Measurements from ENCODE around the gene TTC23.

The TTC23 gene, protein sequence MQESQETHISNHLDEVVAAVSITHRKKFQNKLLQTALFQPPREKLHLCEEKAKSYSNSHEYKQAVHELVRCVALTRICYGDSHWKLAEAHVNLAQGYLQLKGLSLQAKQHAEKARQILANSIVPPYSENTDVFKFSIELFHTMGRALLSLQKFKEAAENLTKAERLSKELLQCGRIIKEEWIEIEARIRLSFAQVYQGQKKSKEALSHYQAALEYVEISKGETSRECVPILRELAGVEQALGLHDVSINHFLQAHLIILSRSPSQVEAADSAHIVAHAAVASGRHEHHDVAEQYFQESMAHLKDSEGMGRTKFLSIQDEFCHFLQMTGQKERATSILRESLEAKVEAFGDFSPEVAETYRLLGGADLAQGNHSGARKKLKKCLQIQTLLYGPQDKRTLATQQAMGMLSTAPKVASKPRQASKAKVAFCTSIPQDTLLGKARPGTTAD

DNA sequence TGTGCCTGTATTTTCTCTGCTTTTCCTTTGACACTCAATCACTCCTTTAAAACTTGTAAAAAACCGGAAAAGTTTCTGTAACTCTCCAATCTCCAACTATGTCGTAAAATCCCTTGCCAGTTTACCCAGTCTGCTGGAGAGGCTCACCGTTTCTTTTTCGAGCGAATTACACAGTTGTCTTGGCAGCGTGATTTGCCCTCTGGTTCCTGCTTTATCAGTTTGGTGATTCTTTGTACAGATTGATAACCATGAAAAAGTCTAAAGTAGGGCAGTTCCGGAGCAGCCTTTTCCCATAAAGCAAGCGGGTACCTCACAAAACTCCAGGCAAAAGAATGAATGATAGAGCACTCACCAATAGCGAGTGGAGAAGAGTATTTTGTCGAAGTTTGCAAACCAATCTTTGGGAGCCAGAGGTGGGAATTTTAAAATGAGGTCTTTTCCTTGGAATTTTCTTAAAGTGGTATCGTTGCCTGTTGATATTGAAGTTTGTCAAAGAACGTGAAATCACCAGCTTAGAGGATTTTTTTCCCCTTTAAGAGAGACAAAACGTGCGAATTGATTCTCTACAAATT, at the start of gene TTC23:
TTC23 (minus strand) TSS at position 312 of the 572 bp plus-strand sequence. CDS start 20,869 bp downstream, outside the sequence.
- H3K4me1 ChIP-seq (ENCODE audit: low read depth, poor library complexity, severe bottlenecking), result peaks cover 8% of the 10 kb centered on the region
- H3K4me3 ChIP-seq (IDR thresholded peaks at IDR 0.05; ENCODE audit: insufficient read depth, low read depth, low read length), result peak within 1 kb of the TSS; percentile 39
- peak within 1 kb of the TSS; percentile 38 for H3K4me2 ChIP-seq
- H2AFZ ChIP-seq (ENCODE audit: low read depth), result peak within 1 kb of the TSS; percentile 90
- H3K27me3 ChIP-seq (ENCODE audit: insufficient read depth, low read depth), result no peaks in the 10 kb centered on the region
- TF ChIP-seq CTCF (conservative IDR thresholded peaks at IDR 0.05; ENCODE audit: low read depth, low read length), result no peak
- H3K79me2 ChIP-seq (ENCODE audit: insufficient read depth, low read depth), result no peaks in the 10 kb centered on the region
- peak within 1 kb of the TSS; percentile 57; the same call in 1 of the 2 replicates for H3K9ac ChIP-seq
- H3K27ac ChIP-seq, result peak within 1 kb of the TSS; percentile 71; the same call in 1 of the 2 replicates
- no peaks in the 10 kb centered on the region for H3K36me3 ChIP-seq (ENCODE audit: insufficient read depth)
- H4K20me1 ChIP-seq (ENCODE audit: insufficient read depth), result no peaks in the 10 kb centered on the region

DNA sequence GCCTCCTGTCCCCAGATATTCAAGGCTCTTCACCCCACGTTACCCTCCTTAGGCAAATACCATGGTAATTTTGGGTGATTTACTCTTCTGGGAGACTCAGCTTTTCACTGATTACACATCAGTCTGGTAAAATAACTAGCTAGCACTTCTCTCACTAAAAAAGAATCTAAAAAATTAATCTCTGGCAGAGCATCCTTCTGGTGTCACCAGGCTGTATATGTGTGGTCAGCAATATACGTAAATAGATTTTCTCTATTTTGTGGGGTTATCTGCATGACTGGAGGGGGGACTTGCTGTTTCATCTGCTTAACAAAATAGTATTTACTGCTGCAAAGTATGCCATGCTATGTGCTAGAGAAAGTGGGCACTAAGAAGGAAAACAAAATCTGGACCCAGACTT, 47.0 kb upstream of the TTC23 start:
- Histone ChIP-seq H3K36me3 (ENCODE audit: insufficient read depth) (no peaks in the 10 kb centered on the region), H3K4me3 (IDR thresholded peaks at IDR 0.05; ENCODE audit: insufficient read depth, low read depth, low read length) (no peak overlapping the region), H2AFZ (ENCODE audit: low read depth) (no peak overlapping the region), H4K20me1 (ENCODE audit: insufficient read depth) (no peaks in the 10 kb centered on the region), H3K27ac (no peak overlapping the region), H3K4me2 (no peak overlapping the region), H3K9ac (no peak overlapping the region), H3K27me3 (ENCODE audit: insufficient read depth, low read depth) (no peaks in the 10 kb centered on the region), H3K4me1 (ENCODE audit: low read depth, poor library complexity, severe bottlenecking) (no peaks in the 10 kb centered on the region), H3K79me2 (ENCODE audit: insufficient read depth, low read depth) (no peaks in the 10 kb centered on the region)
- TF ChIP-seq CTCF (conservative IDR thresholded peaks at IDR 0.05; ENCODE audit: low read depth, low read length), result no peak

DNA sequence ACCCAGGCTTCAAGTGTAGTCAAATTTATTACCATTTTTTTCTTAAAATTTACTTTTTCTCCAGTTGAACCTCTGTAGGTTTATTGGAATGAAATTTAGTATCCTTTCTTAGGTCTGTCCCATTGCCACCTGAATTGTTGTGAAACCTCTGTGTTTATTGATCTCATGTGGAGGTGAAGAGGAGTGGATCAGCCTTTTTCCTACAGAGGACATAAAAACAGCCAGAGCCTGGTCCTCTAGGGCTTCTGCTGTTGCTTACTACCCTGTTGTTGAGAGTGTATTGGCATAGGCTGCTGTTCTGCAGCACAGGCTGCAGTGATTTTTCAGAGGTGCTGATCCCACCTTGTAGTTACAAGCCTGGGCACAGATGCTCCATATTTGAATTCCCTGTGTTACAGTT, 46.5 kb upstream of the TTC23 start:
- Histone ChIP-seq H3K27me3 (ENCODE audit: insufficient read depth, low read depth) (no peaks in the 10 kb centered on the region), H3K36me3 (ENCODE audit: insufficient read depth) (no peaks in the 10 kb centered on the region), H2AFZ (ENCODE audit: low read depth) (no peak overlapping the region), H3K4me1 (ENCODE audit: low read depth, poor library complexity, severe bottlenecking) (no peaks in the 10 kb centered on the region), H3K4me3 (IDR thresholded peaks at IDR 0.05; ENCODE audit: insufficient read depth, low read depth, low read length) (no peak overlapping the region), H3K9ac (no peak overlapping the region), H3K79me2 (ENCODE audit: insufficient read depth, low read depth) (no peaks in the 10 kb centered on the region), H4K20me1 (ENCODE audit: insufficient read depth) (no peaks in the 10 kb centered on the region), H3K4me2 (no peak overlapping the region), H3K27ac (no peak overlapping the region)
- no peak for TF ChIP-seq CTCF (conservative IDR thresholded peaks at IDR 0.05; ENCODE audit: low read depth, low read length)

DNA sequence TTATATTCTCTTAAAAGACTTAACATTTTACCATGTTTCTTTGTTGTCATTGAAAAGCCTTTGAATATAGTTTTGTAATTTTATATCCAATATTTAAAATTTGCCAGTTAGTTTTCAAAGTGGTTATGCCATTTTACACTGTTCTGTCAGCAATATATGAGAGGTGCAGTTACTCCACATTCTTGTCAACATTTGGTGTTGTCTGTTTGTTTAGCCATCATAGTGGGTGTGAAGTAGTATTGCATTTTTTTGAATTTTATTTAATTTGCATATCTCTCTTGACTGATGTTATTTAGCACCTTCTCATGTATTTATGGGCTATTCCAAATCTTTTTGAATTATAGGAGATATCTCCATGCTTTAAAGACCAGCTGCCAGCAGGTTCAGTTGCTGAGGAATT, 42.3 kb upstream of the TTC23 start:
- Histone ChIP-seq H3K9ac (no peak overlapping the region), H2AFZ (ENCODE audit: low read depth) (no peak overlapping the region), H3K79me2 (ENCODE audit: insufficient read depth, low read depth) (no peaks in the 10 kb centered on the region), H3K4me1 (ENCODE audit: low read depth, poor library complexity, severe bottlenecking) (no peaks in the 10 kb centered on the region), H3K27me3 (ENCODE audit: insufficient read depth, low read depth) (no peaks in the 10 kb centered on the region), H3K4me2 (no peak overlapping the region), H3K36me3 (ENCODE audit: insufficient read depth) (no peaks in the 10 kb centered on the region), H3K4me3 (IDR thresholded peaks at IDR 0.05; ENCODE audit: insufficient read depth, low read depth, low read length) (no peak overlapping the region), H4K20me1 (ENCODE audit: insufficient read depth) (no peaks in the 10 kb centered on the region), H3K27ac (no peak overlapping the region)
- TF ChIP-seq CTCF (conservative IDR thresholded peaks at IDR 0.05; ENCODE audit: low read depth, low read length), result no peak

All from KMS-11 (cell line).